GM12892 (cell line): ENCODE results near the gene CNOT6L.

ENCODE experiments used
- POLR2A ChIP-seq: IDR thresholded peaks from 2 replicates; pipeline ENCODE4 v1.6.1; 2011; ENCODE audit warnings: low read depth, low read length, control low read depth
- TAF1 ChIP-seq: IDR thresholded peaks from 2 replicates; pipeline ENCODE4 v1.6.1; 2011; ENCODE audit warnings: low read depth, mild to moderate bottlenecking, control low read depth, low read length, borderline replicate concordance

- no peak for TF ChIP-seq POLR2A
- no peak for TF ChIP-seq TAF1
These were observed 73.4 kb downstream of the CNOT6L start for GRCh38 chr4:77745792-77746191.
